DOHH2 (cell line): Measurements from ENCODE around the gene DYNLT5.

Source experiments
- EZH2phosphoT487 ChIP-seq: fragments of 200-600 bp; sonication (generic); IDR thresholded peaks from 2 replicates; pipeline ENCODE4 v1.6.1; 2017; ENCODE audit warnings: borderline replicate concordance, mild to moderate bottlenecking, antibody characterized with exemption, low read length, moderate library complexity, mixed read lengths
- TF ChIP-seq, protein P1 (sequence below): fragments of 200-600 bp; sonication (generic); IDR thresholded peaks from one replicate; pipeline ENCODE4 v1.5.1; 2014; ENCODE audit warnings: antibody characterized with exemption, mild to moderate bottlenecking, low read depth, low read length; ENCODE audit not compliant: poor library complexity, severe bottlenecking

DNA sequence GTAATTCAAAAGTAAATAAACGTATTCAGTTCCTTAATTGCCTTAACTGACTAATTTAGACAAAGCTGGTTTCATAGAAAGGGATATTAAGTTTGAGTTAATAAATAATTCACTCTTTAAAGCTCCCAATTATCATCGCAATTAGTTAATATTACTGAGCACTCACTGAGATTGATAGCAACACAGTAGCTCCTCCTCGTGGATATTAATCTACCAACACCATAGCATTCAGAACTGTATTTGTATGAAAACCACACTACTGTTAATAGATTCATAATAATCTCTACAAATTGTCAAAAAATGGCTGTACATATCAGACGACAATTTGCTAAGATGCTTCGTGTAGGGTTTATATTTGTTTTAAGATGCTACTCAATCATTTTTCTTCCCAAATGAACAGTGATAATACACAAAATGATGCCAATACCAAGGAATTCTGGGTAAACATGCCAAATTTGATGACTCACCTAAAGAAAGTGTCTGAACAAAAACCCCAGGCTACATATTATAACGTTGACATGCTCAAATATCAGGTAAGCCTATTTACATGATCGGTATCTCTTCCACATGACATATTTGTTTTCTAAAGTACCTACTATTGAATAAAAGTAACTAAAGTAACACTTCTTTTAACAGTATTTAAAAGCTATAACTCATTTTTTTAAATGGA, 18.8 kb upstream of the DYNLT5 start:
- TF ChIP-seq, protein P1, sequence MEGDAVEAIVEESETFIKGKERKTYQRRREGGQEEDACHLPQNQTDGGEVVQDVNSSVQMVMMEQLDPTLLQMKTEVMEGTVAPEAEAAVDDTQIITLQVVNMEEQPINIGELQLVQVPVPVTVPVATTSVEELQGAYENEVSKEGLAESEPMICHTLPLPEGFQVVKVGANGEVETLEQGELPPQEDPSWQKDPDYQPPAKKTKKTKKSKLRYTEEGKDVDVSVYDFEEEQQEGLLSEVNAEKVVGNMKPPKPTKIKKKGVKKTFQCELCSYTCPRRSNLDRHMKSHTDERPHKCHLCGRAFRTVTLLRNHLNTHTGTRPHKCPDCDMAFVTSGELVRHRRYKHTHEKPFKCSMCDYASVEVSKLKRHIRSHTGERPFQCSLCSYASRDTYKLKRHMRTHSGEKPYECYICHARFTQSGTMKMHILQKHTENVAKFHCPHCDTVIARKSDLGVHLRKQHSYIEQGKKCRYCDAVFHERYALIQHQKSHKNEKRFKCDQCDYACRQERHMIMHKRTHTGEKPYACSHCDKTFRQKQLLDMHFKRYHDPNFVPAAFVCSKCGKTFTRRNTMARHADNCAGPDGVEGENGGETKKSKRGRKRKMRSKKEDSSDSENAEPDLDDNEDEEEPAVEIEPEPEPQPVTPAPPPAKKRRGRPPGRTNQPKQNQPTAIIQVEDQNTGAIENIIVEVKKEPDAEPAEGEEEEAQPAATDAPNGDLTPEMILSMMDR, result peak; percentile 37
- no peak for TF ChIP-seq EZH2phosphoT487
